ENCODE data around the gene SLC22A2.
"Not testable (repeated sequence)": the region's sequence is repeated elsewhere in the genome, so short reads cannot be mapped to it uniquely, and the experiment has no call there.

Gene SLC22A2

DNA sequence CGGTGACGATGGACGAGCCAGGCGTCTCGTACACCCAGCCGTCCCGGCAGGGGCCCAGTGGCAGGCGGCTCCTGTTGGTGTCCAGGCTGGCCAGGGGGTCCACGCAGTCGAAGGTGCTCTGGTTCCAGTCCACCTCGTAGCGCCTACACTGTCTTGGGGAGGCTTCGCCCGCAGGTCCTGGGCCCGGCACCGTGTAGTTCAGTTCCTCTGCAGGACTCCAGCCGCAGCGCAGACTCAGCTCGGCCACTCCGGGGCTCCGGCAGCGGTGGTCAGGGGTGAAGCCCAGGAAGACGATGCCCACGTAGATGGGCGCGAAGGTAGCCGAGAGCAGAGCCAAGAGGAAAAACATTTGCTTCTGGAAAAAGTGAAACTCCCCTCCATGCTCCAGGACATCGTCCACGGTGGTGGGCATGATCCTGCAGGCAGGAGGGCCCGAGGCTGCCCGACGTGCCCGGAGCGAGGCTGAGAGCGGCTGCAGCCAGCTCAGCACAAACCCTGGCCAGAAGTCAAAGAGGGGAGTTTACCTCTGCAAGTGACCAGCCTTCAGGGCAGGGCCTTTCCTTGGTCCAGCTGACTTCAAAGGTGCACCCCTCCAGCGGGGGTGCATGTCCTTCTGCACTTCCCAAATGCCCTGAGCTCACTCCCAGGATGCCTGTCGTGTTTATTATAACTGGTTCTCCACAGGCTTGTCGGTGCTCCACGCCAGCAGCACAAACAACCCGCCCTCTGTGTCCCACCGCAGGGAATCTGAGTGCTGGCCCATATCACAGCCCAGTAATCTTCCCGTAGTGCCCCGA lies at the start of gene SLC22A2:
TSS of gene SLC22A2 (minus strand) at position 476 of the 797 bp plus-strand sequence. CDS start at position 412, 64 bp downstream.
- no peak for DNase-seq

DNA sequence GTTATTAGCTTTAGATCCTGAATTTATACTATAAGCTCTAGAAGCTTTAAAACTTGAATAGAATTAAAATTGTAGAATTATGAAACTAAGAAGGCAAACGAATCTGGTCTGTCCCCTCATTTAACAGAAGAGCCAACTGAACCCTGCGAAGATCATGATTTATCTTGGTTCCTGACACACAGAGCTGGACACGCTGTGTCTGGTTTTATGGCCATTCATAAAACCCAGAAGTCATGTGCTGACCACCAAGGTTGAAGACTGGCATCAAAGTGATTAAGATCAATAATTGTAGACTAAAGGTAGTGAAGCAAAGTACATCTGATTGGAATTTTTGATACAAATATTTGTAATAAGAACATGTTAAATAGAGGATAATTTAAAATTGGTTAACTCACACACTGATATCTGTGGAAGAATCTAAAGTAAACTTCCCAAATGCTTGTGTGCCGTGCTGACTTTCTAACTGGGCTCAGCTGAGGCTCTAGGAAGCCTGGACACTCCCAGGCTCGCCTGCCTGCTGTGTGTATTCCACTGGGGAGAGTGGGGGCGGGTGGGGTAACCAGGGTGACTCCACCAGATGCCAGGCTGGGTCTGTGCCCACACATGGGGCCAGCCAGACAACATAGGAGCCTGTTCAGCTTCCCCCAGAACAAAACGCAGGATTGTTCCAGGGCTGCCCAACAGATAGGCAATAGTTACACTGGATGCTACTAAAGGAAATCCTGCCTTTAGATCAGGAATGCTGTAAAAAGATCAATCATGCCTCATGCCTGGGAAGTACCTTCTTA lies 47.5 kb upstream of the SLC22A2 start:
- DNase-seq, result no peak

DNA sequence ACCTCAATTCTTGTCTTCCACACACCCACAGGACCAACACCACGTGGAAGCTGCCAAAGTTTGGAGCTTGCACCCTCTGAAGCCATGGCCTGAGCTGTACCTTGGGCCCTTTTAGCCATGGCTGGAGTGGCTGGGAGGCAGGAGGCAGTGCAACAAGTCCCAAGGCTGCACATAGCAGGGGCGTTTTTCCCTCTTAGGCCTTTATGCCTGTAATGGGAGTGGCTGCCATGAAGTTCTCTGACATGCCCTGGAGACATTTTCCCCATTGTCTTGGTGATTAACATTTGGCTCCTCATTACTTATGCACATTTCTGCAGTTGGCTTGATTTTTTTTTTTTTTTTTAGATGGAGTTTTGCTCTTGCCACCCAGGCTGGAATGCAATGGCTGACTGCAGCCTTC lies 45.2 kb upstream of the SLC22A2 start:
- no peak for DNase-seq

DNA sequence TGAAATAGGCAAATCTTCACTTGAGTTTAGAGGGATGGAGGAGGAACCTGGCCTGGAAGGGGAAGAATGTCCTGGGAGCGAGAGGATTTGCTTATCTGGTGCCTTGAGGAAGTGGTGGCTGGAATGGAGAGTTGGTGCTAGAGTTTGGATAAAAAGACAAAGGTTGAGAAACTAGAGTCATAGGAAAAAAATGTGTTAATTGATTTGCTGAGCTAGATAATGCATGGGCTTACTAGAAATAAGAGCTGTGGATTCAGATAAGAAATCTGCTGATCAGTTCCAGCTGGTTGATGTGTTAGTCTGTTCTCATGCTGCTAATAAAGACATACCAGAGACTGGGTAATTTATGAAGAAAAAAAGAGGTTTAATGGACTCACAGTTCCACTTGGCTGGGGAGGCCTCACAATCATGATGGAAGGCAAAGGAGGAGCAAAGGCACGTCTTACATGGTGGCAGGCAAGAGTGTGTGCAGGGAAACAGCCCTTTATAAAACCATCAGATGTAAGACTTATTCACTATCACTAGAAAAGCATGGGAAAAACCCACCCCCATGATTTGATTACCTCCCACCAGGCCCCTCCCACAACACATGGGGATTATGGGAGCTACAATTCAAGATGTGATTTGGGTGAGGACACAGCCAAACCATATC lies 43.9 kb upstream of the SLC22A2 start:
- not testable (repeated sequence) for DNase-seq

DNA sequence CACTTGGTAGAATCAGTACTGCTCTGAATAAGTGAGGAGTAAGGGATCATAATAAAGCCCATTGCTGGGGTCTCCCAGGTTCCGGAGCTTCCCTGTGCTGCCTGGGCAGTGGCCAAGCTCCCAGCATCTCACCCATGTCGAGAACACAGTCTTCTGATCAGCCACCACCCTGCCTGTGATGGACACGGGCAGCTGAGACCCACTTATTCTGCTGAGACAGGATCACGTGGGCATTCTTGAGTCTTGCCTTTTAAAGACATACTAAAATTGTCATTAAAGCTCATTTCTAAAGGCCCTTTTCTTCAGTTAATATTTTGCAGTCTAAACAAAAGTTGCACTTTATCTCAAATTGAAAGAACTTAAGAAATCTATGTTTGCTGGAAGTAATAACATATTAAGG lies 42.7 kb upstream of the SLC22A2 start:
- DNase-seq, result no peak

DNA sequence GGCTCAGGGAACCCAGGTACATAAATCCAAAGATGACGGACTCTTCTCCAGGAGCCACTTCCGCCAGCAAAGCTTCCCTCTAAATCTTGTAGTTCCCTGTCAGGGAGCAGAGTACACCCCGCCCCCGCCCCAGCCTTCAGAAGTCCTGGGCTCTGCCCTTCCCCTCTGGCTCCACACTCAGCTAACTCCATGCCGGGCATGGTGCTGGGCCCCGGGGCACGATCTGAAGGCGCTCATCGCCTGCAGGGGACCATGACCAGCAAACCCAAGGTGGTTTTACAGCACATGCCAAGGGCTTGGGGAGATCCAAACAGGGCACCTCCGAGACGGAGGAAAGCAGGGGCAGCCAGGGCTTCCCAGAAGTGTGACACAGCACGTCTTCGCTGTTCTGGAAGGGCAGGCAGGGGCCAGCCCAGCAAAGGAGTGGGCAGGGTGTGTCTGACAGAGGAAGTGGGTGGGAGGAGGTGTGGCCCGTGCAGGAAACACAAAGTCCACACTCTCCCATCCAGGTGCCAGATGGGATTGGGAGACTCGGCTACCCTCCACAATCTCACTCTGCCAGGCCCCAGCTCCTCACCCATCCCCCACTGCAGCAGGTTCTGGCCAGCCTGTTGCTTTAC lies 41.6 kb upstream of the SLC22A2 start:
- DNase-seq, result no peak

DNA sequence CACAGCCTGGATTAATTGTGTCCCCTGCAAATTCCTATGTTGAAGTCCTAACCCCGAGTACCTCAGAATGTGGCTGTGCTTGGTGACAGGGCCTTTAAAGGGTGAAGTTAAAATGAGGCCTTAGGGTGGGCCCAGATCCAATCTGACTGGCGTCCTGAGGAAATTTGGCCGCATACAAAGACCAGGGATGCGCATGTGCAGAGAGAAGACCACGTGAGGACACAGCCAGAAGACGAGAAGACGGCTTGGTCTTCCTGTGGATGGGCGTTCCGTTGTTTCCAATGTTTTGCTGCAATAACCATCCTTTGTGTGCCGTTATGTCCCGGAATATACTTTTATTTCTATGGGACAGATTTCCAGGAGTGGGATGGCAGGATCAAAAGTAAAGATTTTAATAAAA lies 40.9 kb upstream of the SLC22A2 start:
- no peak for DNase-seq

DNA sequence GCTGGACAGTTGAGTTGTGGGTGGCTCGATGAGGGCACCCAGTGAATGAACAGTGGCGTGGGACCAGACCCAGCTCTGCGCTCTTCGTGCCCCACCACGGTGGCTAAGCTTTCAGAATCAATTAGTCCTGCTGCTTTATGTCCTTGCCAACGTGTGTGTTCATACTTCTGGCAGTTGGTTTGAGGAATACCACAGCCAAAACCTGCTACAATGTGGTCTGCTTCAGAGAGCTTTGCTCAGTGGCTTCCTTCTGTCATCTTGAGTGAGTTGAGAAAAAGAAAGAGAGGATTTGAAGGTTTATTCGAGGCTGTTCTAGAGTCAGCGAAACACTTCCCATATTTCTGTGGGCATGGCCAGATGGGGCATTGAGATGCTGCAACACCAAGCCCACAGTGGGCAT lies 39.5 kb upstream of the SLC22A2 start:
- DNase-seq, result no peak

DNA sequence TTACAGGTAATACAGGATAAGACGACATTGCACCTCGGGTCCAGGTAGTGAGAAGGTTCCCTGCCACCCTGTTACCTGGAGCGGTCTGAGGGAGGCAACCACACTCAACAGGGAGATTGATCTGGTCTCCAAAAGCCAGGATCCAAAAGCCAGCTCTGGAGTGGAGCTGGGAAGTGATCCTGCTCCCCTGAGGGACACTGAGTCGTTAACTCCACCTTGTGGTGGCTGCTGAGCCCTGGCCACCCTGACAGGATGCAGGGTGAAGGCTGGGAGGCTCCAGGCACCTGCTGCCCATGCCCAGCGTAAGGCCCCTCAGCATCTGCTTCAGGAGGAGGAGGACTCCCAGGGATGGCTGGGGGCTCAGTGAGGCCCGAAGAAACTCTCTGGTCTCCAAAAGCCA lies 38.7 kb upstream of the SLC22A2 start:
- DNase-seq, result no peak

DNA sequence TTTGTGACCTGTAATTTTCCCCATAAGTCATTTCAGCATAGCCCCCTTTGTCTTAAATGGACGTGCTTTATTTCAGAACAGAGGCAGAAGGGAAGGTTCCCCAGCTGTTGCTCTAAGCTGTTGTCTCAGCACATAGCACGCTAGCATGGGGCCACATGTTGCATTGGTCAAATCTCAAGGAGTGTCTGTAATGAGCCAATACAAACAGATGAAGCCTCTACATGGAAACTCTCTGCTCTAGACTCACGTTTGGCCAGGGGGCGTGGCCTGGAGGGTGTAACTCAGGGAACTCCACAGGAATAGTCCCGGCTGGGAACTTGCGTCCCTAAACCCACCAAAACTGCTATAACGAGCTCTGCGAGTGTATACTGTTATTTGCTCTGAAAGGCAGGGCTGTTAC lies 35.2 kb upstream of the SLC22A2 start:
- DNase-seq, result no peak

DNA sequence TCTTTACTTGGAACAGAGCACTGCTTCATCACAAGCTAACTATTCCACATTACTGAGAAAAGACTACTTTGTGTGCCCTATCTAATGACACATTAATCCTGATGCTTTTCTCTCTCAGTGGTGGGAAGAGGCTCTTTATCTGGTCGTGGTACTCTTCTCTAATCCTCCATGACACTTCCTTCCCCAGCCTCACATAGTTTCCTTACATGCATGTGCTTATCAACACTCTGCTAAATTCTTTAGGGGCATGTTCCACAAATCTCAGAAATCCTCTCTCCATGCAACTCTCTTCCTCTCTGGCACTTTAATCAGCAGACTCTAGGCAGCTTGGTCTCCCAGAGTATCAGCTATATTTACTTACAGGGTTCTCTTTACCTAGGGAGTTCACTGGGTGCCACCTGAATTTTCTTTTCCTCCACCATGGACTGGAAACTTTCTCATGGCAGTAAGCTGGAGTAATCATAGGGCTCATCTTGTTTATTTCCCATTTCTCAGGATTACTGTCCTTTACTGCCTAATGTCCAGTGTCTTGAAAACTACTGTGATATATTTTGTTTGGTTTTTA lies 27.0 kb upstream of the SLC22A2 start:
- DNase-seq, result no peak

DNA sequence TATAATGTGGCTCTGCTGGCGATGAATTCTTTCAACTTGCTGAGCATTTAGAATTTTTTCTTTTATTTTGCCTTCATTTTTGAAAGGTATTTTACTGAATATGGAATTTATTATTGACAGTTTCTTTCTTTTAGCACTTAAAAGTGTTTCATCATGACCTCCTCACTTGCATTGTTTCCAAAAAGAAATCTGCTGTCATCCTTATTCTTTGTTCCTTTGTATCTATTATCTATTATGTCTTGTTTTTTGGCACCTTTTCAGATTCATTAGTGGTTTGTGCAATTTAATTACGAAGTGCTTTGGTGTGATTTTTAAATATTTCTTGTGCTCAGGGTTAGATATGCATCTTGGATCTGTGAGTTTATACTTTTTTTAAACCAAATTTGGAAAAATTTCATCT lies 26.0 kb upstream of the SLC22A2 start:
- no peak for DNase-seq

DNA sequence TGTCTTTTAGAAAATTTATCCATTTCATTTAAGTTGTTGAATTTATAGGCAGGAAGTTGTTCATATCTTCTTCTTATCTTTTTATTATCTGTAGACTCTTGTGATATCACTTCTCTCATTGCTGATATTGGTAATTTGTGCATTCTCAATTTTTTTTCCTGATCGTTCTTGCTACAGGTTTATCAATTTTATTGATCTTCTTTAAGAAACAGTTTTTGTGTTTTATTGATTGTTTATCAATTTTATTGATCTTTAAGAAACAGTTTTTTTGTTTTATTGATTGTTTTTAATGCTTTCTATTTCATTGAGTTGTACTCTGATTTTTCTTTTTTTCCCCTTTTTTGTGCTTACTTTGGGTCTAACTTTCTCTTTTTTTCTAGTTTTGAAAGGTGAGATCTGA lies 23.8 kb upstream of the SLC22A2 start:
- no peak for DNase-seq

DNA sequence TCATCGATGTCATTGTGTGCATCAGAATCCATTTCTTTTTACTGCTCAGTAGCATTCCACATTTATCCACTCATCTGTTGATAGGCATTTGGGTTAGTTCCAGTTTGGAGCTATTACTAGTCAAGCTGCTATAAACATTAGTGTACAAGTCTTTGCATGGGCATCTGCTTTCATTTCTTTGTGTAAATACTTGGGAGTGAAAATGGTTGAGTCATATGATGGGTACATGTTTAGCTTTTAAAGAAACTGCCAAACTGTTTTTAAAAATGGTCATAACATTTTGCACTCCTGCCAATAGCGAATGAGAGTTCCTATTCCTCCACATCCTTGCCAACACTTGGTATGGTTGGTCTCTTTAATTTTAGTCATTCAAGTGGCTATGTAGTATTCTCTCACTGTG lies 21.2 kb upstream of the SLC22A2 start:
- no peak for DNase-seq

DNA sequence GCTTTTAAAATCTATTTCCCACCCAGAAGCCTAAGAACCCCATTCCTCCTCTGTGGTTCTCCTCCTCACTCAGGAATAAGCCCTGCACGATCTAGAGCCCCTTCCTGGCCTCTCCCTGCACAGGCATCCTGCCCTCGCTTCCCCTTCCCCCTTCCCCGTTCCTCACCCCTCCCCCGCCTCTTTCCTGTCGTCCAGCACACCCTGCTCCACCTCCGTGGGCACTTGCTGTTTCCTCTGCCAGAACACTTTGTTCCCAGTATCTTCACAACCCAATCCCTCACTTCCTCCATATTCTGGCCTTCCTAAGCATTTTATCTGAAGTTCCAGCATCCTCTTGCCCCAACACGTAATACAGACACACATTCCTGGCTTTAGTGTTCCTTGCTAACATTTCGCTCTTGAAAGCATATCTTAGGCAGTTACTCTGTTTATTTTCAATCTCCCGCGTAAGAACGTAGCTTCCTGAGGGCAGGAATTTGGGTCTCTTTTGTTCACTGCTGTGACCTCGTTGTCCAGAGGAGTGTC lies 20.2 kb upstream of the SLC22A2 start:
- DNase-seq, result no peak

DNA sequence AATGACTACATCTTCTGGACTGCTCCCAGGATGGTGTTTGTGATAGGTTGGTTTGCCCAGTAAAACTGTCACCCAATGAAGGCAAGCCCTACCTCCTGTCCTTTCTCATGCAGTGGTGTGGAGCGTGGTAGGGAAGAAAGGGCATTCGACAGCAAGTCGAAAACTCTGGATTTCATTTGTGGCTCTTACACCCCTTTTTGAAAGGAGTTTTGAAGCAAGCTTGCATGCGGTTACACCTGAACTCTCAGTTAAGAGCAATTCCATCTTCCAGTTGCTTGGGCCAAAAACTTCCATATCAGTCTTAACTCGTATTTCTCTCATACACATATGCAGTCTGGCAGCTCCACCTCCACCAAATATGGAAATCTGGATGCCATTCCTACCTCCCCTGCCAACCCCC lies 19.7 kb upstream of the SLC22A2 start:
- DNase-seq, result no peak

DNA sequence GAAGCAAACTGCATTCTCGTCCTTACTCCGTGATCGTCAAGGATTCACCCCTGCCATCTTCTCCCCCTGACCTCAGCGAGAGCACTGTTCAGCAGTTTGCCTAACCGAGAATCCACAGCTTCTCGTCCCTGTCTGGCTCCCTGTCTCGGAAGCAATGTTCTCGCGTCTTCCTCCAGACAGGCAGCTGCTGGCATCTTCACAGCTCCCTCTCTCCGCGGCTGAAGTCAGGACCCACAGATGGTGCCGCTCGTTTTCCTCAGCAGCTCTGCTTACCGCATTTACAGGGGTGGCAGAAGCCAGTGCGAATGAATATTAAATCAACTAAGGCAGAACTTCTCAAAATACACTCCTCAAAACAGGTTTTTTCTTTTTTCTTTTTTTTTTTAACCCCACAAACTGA lies 18.9 kb upstream of the SLC22A2 start:
- no peak for DNase-seq

DNA sequence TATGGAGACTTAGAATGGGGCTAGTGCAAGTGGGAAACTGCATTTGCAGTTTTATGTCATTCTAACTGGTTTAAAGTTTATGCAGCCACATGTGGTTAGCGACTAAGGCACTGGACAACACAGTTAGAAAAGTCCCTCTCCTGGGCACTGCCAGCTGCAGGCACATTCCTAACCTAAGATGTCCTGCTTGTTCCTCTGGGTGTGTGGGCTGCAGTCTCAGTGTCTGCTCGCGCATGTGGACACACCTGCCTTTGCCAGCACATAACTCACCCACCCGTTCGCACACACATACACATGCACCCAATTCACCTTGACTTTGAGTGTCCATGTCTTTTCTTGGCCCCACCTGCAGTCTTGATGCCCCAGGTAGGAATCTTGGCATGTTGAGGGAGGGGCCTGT lies 18.5 kb upstream of the SLC22A2 start:
- DNase-seq, result no peak

DNA sequence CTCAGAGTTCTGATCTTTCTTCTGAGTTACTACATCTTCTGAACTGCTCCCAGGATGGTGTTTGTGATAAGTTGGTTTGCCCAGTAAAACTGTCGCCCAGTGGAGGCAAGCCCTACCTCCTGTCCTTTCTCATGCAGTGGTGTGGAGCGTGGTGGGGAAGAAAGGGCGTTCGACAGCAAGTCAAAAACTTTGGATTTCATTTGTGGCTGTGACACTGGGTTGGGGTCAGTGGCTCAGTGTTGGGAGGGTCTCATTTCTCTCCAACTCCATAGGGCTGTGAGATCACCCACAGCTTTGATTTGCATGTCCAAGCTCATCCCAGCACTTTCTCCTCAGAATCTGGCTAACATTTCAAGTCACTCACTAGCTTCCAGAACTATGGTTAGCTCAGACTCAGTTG lies 17.5 kb upstream of the SLC22A2 start:
- DNase-seq, result no peak

DNA sequence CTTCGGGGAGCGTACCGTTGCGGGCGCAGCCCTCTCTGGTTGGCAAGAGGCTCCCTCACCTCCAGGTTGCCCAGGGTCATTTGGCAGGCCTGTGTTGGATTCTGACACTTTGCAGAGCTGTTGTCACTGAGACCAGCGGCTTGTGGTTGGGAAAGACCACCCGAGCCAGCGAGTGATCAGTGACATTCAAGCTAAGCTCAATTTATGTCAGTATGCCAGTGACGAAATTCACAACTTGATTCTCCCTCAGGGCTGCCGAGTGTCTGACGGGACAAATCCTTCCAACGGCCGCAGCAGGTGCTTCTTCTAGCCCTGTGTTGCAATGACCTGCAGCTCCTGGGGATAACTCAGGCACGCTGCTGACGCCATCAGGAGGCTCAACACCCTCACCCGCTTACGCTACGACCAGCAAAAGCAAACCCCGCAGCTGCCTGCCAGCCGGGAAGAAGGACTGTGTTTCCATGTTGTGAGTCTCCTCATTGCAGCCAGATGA lies 16.9 kb upstream of the SLC22A2 start:
- DNase-seq, result no peak

DNA sequence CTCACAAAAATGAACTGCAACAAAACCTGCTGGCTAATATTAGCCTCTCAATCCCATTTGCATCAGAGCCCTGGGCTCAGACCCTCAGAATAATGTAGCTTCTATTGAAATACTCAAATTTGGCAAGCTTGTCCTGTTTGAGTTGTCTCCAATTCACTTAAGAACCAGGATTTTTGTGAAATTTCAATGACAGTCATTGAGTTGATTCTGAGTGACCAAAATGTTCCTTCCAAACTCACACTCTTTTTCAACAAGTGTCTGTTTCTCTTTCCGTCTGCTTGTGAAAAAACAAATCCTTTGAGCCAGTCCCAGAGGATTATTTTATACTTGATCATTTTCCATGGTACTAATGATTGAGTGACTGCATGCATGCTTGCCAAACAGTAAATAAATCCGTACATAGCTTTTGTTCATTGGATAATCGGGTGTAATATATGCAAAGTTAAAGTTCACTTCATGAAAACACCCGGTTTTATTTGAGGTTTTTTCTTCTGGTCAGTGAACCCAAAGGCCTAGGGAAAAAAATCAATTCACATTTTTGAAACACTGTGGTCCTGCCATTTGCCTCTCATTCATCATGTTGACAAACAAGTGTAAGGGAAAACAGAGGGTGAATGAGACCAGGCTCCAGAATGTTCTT lies 16.4 kb upstream of the SLC22A2 start:
- no peak for DNase-seq

DNA sequence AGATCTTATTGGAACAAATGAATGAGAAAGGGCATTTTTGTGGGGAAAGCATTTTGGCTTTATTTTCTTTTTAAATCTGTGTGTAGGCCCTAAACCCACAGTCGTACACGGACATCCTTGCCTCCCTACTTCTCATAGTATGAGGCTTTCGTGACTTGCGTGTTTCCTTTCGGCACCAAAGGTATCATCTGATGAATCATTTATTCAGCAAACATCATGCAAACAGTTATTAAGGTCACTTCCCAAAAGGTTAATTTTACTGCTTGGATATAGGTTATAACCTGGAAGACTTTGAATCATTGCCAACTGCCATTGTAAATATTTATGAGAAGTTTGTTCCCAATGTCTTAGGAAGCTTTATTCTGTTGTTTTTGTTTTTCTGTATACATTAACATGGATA lies 15.1 kb upstream of the SLC22A2 start:
- no peak for DNase-seq
